Measurements from ENCODE around the gene GP9. TPM values are rescaled to one million over a fixed set of nuclear protein-coding genes. Genes with fewer than 3 reads are reported as not detected.
"Not testable (repeated sequence)": the region's sequence is repeated elsewhere in the genome, so short reads cannot be mapped to it uniquely, and the experiment has no call there.

GP9 gene
- total RNA-seq, 2 experiments from 2014 or later = not detected

- Histone ChIP-seq H3K27ac (ENCODE audit: low read depth, low read length, poor library complexity, severe bottlenecking) (no peak overlapping the region), H3K79me2 (ENCODE audit: insufficient read depth, low read depth, low read length) (no peaks in the 10 kb centered on the region), H3K36me3 (ENCODE audit: insufficient read depth, low read length) (no peaks in the 10 kb centered on the region), H4K20me1 (ENCODE audit: insufficient read depth, low read length) (no peaks in the 10 kb centered on the region), H3K4me3 (ENCODE audit: low read depth, low read length, poor library complexity, severe bottlenecking) (no peak overlapping the region), H3K9me3 (ENCODE audit: low read length) (no peaks in the 10 kb centered on the region), H3K4me2 (ENCODE audit: low read length) (no peak overlapping the region), H2AFZ (ENCODE audit: low read length) (no peak overlapping the region), H3K9me2 (ENCODE audit: insufficient read depth, low read length) (no peaks in the 10 kb centered on the region), H3K4me1 (ENCODE audit: insufficient read depth, low read length, poor library complexity, severe bottlenecking) (peaks cover 6% of the 10 kb centered on the region)
- TF ChIP-seq EZH2phosphoT487 (IDR thresholded peaks at IDR 0.05; ENCODE audit: borderline replicate concordance, low read depth, low read length) (no peak), CTCF (conservative IDR thresholded peaks at IDR 0.05; ENCODE audit: low read length) (no peak)
- no peak for DNase-seq (ENCODE audit: low spot score)
- no TSS peak for BruUV-seq (replicated peaks)
- intact Hi-C loops (cut with micrococcal nuclease; ENCODE audit: unreplicated experiment) = no loop called here
- ChIA-PET POLR2A (no interaction called here), CTCF (ENCODE audit: unreplicated experiment) (no interaction called here)
Measured at GRCh38 chr3:129065016-129065719, 4.6 kb downstream of the GP9 start.

- Histone ChIP-seq H4K20me1 (ENCODE audit: insufficient read depth, low read length) (no peaks in the 10 kb centered on the region), H3K9me3 (ENCODE audit: low read length) (no peaks in the 10 kb centered on the region), H3K4me2 (ENCODE audit: low read length) (no peak overlapping the region), H3K4me3 (ENCODE audit: low read depth, low read length, poor library complexity, severe bottlenecking) (no peak overlapping the region), H3K4me1 (ENCODE audit: insufficient read depth, low read length, poor library complexity, severe bottlenecking) (peaks cover under 1% of the 10 kb centered on the region), H2AFZ (ENCODE audit: low read length) (no peak overlapping the region), H3K27ac (ENCODE audit: low read depth, low read length, poor library complexity, severe bottlenecking) (no peak overlapping the region), H3K9me2 (ENCODE audit: insufficient read depth, low read length) (no peaks in the 10 kb centered on the region), H3K36me3 (ENCODE audit: insufficient read depth, low read length) (no peaks in the 10 kb centered on the region), H3K79me2 (ENCODE audit: insufficient read depth, low read depth, low read length) (no peaks in the 10 kb centered on the region)
- intact Hi-C loops (cut with micrococcal nuclease; ENCODE audit: unreplicated experiment) = no loop called here
- POLR2A ChIA-PET = no interaction called here
- DNase-seq (ENCODE audit: low spot score) = no peak
- no TSS peak for BruUV-seq (replicated peaks)
- CTCF ChIA-PET (ENCODE audit: unreplicated experiment) = no interaction called here
- TF ChIP-seq EZH2phosphoT487 (IDR thresholded peaks at IDR 0.05; ENCODE audit: borderline replicate concordance, low read depth, low read length) (no peak), CTCF (conservative IDR thresholded peaks at IDR 0.05; ENCODE audit: low read length) (no peak)
Measured at GRCh38 chr3:129065720-129066073, 5.1 kb downstream of the GP9 start.

- H3K4me2 ChIP-seq (ENCODE audit: low read length); H3K9me2 ChIP-seq (ENCODE audit: insufficient read depth, low read length); DNase-seq (ENCODE audit: low spot score); H3K79me2 ChIP-seq (ENCODE audit: insufficient read depth, low read depth, low read length); H2AFZ ChIP-seq (ENCODE audit: low read length); H3K4me3 ChIP-seq (ENCODE audit: low read depth, low read length, poor library complexity, severe bottlenecking); CTCF ChIA-PET (ENCODE audit: unreplicated experiment); H3K27ac ChIP-seq (ENCODE audit: low read depth, low read length, poor library complexity, severe bottlenecking); intact Hi-C loops (cut with micrococcal nuclease; ENCODE audit: unreplicated experiment); H4K20me1 ChIP-seq (ENCODE audit: insufficient read depth, low read length); H3K9me3 ChIP-seq (ENCODE audit: low read length); BruUV-seq (replicated peaks); H3K4me1 ChIP-seq (ENCODE audit: insufficient read depth, low read length, poor library complexity, severe bottlenecking); H3K36me3 ChIP-seq (ENCODE audit: insufficient read depth, low read length): not testable (repeated sequence)
- POLR2A ChIA-PET = interaction anchor here (0.8 kb wide), 1 partner anchor 51 kb away, joined by 4 read pairs; no protein-coding TSS in a partner anchor
Measured at GRCh38 chr3:129067719-129068118, 7.1 kb downstream of the GP9 start.
